GM19463 (cell line): ENCODE data around the gene CGB5.
"Not testable (repeated sequence)": the region's sequence is repeated elsewhere in the genome, so short reads cannot be mapped to it uniquely, and the experiment has no call there.

Experiments used
- ATAC-seq: cut with Tn5 transposase; IDR thresholded peaks from one replicate; pipeline ENCODE4 v1.9.1; 2021; ENCODE audit warnings: mild to moderate bottlenecking, moderate library complexity; ENCODE audit not compliant: unreplicated experiment

Gene CGB5

GRCh38 chr19:49056902-49057596, 13.4 kb downstream of the CGB5 start:
- not testable (repeated sequence) for ATAC-seq

- no peak for ATAC-seq
These were observed 14.1 kb downstream of the CGB5 start, which contains the start of gene CGB7 for GRCh38 chr19:49057636-49058234. Gene CGB7, minus strand, starts transcription at chr19:49057749. Its CDS starts 2,374 bp downstream, at chr19:49055375.

- no peak for ATAC-seq
These were observed 14.9 kb downstream of the CGB5 start for GRCh38 chr19:49058562-49058961.

GRCh38 chr19:49059053-49059452, 15.4 kb downstream of the CGB5 start:
- no peak for ATAC-seq

- ATAC-seq: no peak
These were observed 17.4 kb downstream of the CGB5 start for GRCh38 chr19:49061000-49061399.

- ATAC-seq: no peak
These were observed 17.8 kb downstream of the CGB5 start for GRCh38 chr19:49061445-49061844.

- no peak for ATAC-seq
These were observed 20.5 kb downstream of the CGB5 start for GRCh38 chr19:49064029-49064629.

- ATAC-seq: no peak
These were observed 21.3 kb downstream of the CGB5 start, which contains the start of gene NTF4 for GRCh38 chr19:49064768-49065611. Gene NTF4, minus strand, starts transcription at chr19:49064818. Its CDS starts 2,821 bp downstream, at chr19:49061997.

GRCh38 chr19:49065905-49066512, 22.4 kb downstream of the CGB5 start:
- no peak for ATAC-seq

- ATAC-seq: no peak
These were observed 23.9 kb downstream of the CGB5 start for GRCh38 chr19:49067554-49067953.

GRCh38 chr19:49069026-49069425, 25.4 kb downstream of the CGB5 start:
- ATAC-seq: no peak

GRCh38 chr19:49070416-49070815, 26.8 kb downstream of the CGB5 start:
- ATAC-seq: no peak

GRCh38 chr19:49071860-49072547, 28.4 kb downstream of the CGB5 start:
- no peak for ATAC-seq

GRCh38 chr19:49073514-49074378, 30.1 kb downstream of the CGB5 start:
- no peak for ATAC-seq

GRCh38 chr19:49074869-49075268, 31.2 kb downstream of the CGB5 start:
- not testable (repeated sequence) for ATAC-seq

GRCh38 chr19:49080392-49080791, 36.7 kb downstream of the CGB5 start:
- no peak for ATAC-seq

- ATAC-seq: no peak
These were observed 37.6 kb downstream of the CGB5 start for GRCh38 chr19:49081273-49081672.

GRCh38 chr19:49084206-49085019, 40.8 kb downstream of the CGB5 start:
- ATAC-seq: no peak
